ENCODE data around the gene EBI3.
A peak's percentile ranks its signal among the peaks of the same experiment; 100 is the strongest.

EBI3 gene

GRCh38 chr19:4184718-4185352 lies 44.5 kb upstream of the EBI3 start:
- H3K4me1 ChIP-seq: peaks cover 9% of the 10 kb centered on the region
- H3K27me3 ChIP-seq (ENCODE audit: control insufficient read depth, insufficient read depth, low read length): no peaks in the 10 kb centered on the region
- no peak overlapping the region for H3K4me3 ChIP-seq (ENCODE audit: low read depth, low read length)
- TF ChIP-seq CTCF (IDR thresholded peaks at IDR 0.05): no peak
- H3K4me2 ChIP-seq (ENCODE audit: low read length): no peak overlapping the region
- H3K27ac ChIP-seq: no peak overlapping the region
- H3K36me3 ChIP-seq (ENCODE audit: control insufficient read depth, insufficient read depth, low read length): no peaks in the 10 kb centered on the region
- no peaks in the 10 kb centered on the region for H3K9me3 ChIP-seq (ENCODE audit: control insufficient read depth, low read length)
- no peaks in the 10 kb centered on the region for H3K79me2 ChIP-seq
- H3K9ac ChIP-seq: no peak overlapping the region
- no peak overlapping the region for H2AFZ ChIP-seq

GRCh38 chr19:4185413-4186086 lies 43.8 kb upstream of the EBI3 start:
- no peak for TF ChIP-seq CTCF (IDR thresholded peaks at IDR 0.05)
- H3K79me2 ChIP-seq: no peaks in the 10 kb centered on the region
- no peak overlapping the region for H3K4me3 ChIP-seq (ENCODE audit: low read depth, low read length)
- no peaks in the 10 kb centered on the region for H3K27me3 ChIP-seq (ENCODE audit: control insufficient read depth, insufficient read depth, low read length)
- no peak overlapping the region for H3K4me2 ChIP-seq (ENCODE audit: low read length)
- H3K9ac ChIP-seq: no peak overlapping the region
- H3K36me3 ChIP-seq (ENCODE audit: control insufficient read depth, insufficient read depth, low read length): no peaks in the 10 kb centered on the region
- peaks cover 9% of the 10 kb centered on the region for H3K4me1 ChIP-seq
- H2AFZ ChIP-seq: no peak overlapping the region
- no peaks in the 10 kb centered on the region for H3K9me3 ChIP-seq (ENCODE audit: control insufficient read depth, low read length)
- H3K27ac ChIP-seq: no peak overlapping the region

GRCh38 chr19:4186087-4186993 lies 43.0 kb upstream of the EBI3 start:
- Histone ChIP-seq H3K9me3 (ENCODE audit: control insufficient read depth, low read length) (no peaks in the 10 kb centered on the region), H3K9ac (no peak overlapping the region), H3K4me1 (peaks cover 6% of the 10 kb centered on the region), H3K36me3 (ENCODE audit: control insufficient read depth, insufficient read depth, low read length) (no peaks in the 10 kb centered on the region), H3K4me2 (ENCODE audit: low read length) (no peak overlapping the region), H3K79me2 (no peaks in the 10 kb centered on the region), H3K27ac (no peak overlapping the region), H3K27me3 (ENCODE audit: control insufficient read depth, insufficient read depth, low read length) (no peaks in the 10 kb centered on the region), H2AFZ (peak overlapping the region; percentile 72), H3K4me3 (ENCODE audit: low read depth, low read length) (no peak overlapping the region)
- TF ChIP-seq CTCF (IDR thresholded peaks at IDR 0.05): peak; percentile 57

- Histone ChIP-seq H2AFZ (no peak overlapping the region), H3K4me1 (peaks cover 4% of the 10 kb centered on the region), H3K27me3 (ENCODE audit: control insufficient read depth, insufficient read depth, low read length) (no peaks in the 10 kb centered on the region), H3K36me3 (ENCODE audit: control insufficient read depth, insufficient read depth, low read length) (no peaks in the 10 kb centered on the region), H3K79me2 (no peaks in the 10 kb centered on the region), H3K9ac (no peak overlapping the region), H3K4me3 (ENCODE audit: low read depth, low read length) (no peak overlapping the region), H3K9me3 (ENCODE audit: control insufficient read depth, low read length) (no peaks in the 10 kb centered on the region), H3K27ac (no peak overlapping the region), H3K4me2 (ENCODE audit: low read length) (no peak overlapping the region)
- no peak for TF ChIP-seq CTCF (IDR thresholded peaks at IDR 0.05)
Measured at GRCh38 chr19:4187313-4188122, 41.8 kb upstream of the EBI3 start.
